Measurements from ENCODE around the gene XPO4.

GRCh38 chr13:20891034-20891433, 11.5 kb downstream of the XPO4 start:
- TF ChIP-seq CTCF (conservative IDR thresholded peaks at IDR 0.05 in 1 of 2, IDR thresholded peaks at IDR 0.05 in 1 of 2; ENCODE audit: low read depth in 1 of 2, low read length in 2 of 2) (no peak), EZH2 (IDR thresholded peaks at IDR 0.05; ENCODE audit: low read length, missing control alignments) (no peak)
